SH-SY5Y (cell line): ENCODE data around the gene KTI12.

Experiments
- GATA2 ChIP-seq: IDR thresholded peaks from 2 replicates; pipeline ENCODE4 v1.6.1; 2011; ENCODE audit warnings: mild to moderate bottlenecking, low read depth, low read length
- GATA3 ChIP-seq: IDR thresholded peaks from 2 replicates; pipeline ENCODE4 v1.6.1; 2011; ENCODE audit warnings: low read depth, mild to moderate bottlenecking, low read length, moderate library complexity

DNA sequence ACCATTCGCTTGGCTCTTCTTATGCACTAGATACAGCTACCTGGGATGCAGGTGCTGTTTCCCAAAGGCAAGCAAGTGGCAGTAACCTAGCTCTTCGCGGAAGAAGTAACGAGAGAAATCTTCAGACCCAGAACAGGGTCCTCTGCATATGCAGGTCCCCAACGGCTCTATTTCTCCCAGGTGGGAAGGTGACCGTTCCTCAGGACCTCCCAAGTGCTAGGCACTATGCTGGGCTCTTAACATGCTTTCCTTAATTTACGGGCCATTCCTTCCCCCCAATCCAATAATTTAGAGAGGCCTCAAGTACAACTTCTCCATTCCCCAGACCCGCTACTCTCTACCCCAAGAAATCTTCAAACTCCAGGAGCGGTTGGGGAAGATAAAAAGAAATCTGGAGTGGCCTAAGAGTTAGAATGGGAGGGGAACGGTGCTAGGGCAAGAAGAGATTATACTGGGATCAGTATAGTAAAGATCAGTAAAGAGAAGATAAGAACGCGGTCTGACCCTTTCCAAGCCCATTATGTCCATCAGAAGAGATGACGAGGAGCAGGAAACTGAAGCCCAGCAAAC is 21.0 kb upstream of the KTI12 start:
- TF ChIP-seq GATA2 (no peak), GATA3 (no peak)
